ENCODE measurements around the gene MUSK.
A peak's percentile ranks its signal among the peaks of the same experiment; 100 is the strongest.
"Not testable (repeated sequence)": the region's sequence is repeated elsewhere in the genome, so short reads cannot be mapped to it uniquely, and the experiment has no call there.

The MUSK gene

DNA sequence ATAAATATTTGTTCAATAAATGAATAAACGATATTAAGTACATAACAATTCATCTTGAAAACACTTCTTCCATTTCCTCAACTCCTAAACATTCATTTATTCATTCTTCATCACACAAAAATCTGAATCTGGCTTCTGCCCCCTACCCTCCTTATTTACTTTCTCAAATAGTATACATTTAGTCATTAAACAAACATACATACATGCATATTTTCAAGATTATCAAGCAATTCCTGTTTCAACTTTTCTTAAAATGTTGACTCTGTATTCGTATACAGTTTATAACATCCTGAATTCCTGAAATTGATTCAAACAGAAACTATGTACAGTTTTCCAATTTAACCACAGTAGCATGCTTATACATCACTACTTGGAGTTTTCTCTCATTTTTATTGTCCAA is 129.0 kb downstream of the MUSK start:
- Mint-ChIP-seq H3K27me3 (no peaks in the 10 kb centered on the region), H3K4me1 (no peaks in the 10 kb centered on the region), H3K4me3 (no peak overlapping the region), H3K27ac (no peak overlapping the region), H3K9me3 (no peaks in the 10 kb centered on the region), H3K36me3 (ENCODE audit: low read depth) (no peaks in the 10 kb centered on the region)
- no peak for ATAC-seq
- no peak for DNase-seq

DNA sequence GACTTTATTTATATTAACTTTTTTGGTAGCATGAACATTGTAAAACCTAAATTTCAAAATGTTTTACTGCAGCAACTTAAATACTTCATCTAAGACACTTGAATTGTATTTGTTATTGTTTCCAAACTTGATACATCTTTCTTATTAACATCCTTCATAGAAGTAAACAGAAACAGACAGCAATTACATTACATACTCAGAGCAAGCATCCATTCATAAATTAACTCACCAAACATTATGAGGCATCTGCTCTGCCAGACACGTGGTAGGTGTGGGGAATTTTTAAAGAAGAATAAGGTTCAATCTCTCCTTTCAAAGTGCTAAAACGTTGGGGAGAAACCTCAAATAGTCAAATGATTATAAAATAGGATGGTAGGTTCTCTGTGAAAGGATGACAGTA is 130.8 kb downstream of the MUSK start:
- Mint-ChIP-seq H3K4me3 (no peak overlapping the region), H3K9me3 (no peaks in the 10 kb centered on the region), H3K27ac (no peak overlapping the region), H3K4me1 (no peaks in the 10 kb centered on the region), H3K36me3 (ENCODE audit: low read depth) (no peaks in the 10 kb centered on the region), H3K27me3 (no peaks in the 10 kb centered on the region)
- DNase-seq (no peak), ATAC-seq (no peak)

- DNase-seq, result no peak
- Mint-ChIP-seq H3K4me3 (no peak overlapping the region), H3K4me1 (no peaks in the 10 kb centered on the region), H3K27ac (no peak overlapping the region), H3K36me3 (ENCODE audit: low read depth) (no peaks in the 10 kb centered on the region), H3K27me3 (no peaks in the 10 kb centered on the region), H3K9me3 (no peaks in the 10 kb centered on the region)
- ATAC-seq, result no peak
Observed at GRCh38 chr9:110801426-110801825, 132.8 kb downstream of the MUSK start.

- no peaks in the 10 kb centered on the region for H3K36me3 Mint-ChIP-seq (ENCODE audit: low read depth)
- H3K27ac Mint-ChIP-seq, result no peak overlapping the region
- no peak for DNase-seq
- H3K4me3 Mint-ChIP-seq, result no peak overlapping the region
- H3K27me3 Mint-ChIP-seq, result no peaks in the 10 kb centered on the region
- ATAC-seq, result no peak
- no peaks in the 10 kb centered on the region for H3K4me1 Mint-ChIP-seq
- no peaks in the 10 kb centered on the region for H3K9me3 Mint-ChIP-seq
Observed at GRCh38 chr9:110802416-110803035, 133.9 kb downstream of the MUSK start.

- no peaks in the 10 kb centered on the region for H3K4me1 Mint-ChIP-seq
- no peaks in the 10 kb centered on the region for H3K9me3 Mint-ChIP-seq
- DNase-seq (no peak), ATAC-seq (peak; percentile 36)
- H3K27ac Mint-ChIP-seq, result no peak overlapping the region
- H3K36me3 Mint-ChIP-seq (ENCODE audit: low read depth), result no peaks in the 10 kb centered on the region
- H3K27me3 Mint-ChIP-seq, result peaks cover 2% of the 10 kb centered on the region
- no peak overlapping the region for H3K4me3 Mint-ChIP-seq
Observed at GRCh38 chr9:110807956-110808598, 139.5 kb downstream of the MUSK start.

DNA sequence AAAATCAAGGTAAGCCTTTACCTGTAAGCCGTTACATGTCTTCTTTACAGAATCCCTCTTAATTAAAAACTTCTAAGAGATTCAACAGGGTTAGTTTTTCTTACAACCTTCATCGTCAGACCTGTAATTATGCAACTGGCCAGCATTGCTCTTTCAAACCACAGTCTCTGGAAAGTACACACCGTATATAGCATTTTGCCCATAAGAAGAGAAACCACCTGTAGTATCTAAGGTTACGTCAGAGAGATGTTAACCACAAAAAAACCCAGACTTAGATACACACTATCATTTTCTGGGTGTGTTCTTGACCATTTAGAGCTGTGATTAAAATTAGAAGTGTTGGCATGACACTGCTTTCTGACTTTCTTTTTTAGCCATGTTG is 140.0 kb downstream of the MUSK start:
- Mint-ChIP-seq H3K4me1 (no peaks in the 10 kb centered on the region), H3K27ac (no peak overlapping the region), H3K4me3 (no peak overlapping the region), H3K9me3 (peaks cover 4% of the 10 kb centered on the region), H3K36me3 (ENCODE audit: low read depth) (no peaks in the 10 kb centered on the region), H3K27me3 (peaks cover 2% of the 10 kb centered on the region)
- ATAC-seq (peak; percentile 40), DNase-seq (no peak)

DNA sequence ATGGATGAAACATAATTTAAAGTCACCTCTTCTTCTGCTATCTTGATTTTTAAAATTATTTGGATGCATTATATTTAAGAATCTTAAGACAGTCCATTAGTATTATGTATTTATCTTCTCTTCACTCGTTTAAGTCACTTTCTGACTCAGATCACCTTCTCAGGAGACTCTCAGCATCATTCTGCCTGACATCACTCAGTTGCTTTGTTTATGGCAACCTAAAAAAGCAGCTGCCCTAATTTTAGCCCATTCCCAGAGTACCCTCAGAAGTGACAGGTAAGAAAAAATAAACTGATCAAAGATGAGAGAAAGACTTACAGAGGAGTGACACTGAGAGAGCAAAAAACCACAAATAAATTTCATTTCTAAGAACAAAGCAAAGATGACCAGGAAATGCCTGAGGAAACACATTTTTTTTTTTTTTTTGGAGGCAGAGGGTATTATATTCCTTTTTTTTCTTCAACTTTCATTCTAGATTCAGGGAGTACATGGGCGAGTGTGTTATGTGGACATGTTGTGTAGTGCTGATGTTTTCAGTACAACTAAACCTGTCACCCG is 140.5 kb downstream of the MUSK start:
- no peak for ATAC-seq
- Mint-ChIP-seq H3K27me3 (peaks cover 2% of the 10 kb centered on the region), H3K4me1 (no peaks in the 10 kb centered on the region), H3K36me3 (ENCODE audit: low read depth) (no peaks in the 10 kb centered on the region), H3K4me3 (no peak overlapping the region), H3K27ac (no peak overlapping the region), H3K9me3 (peaks cover 7% of the 10 kb centered on the region)
- no peak for DNase-seq

DNA sequence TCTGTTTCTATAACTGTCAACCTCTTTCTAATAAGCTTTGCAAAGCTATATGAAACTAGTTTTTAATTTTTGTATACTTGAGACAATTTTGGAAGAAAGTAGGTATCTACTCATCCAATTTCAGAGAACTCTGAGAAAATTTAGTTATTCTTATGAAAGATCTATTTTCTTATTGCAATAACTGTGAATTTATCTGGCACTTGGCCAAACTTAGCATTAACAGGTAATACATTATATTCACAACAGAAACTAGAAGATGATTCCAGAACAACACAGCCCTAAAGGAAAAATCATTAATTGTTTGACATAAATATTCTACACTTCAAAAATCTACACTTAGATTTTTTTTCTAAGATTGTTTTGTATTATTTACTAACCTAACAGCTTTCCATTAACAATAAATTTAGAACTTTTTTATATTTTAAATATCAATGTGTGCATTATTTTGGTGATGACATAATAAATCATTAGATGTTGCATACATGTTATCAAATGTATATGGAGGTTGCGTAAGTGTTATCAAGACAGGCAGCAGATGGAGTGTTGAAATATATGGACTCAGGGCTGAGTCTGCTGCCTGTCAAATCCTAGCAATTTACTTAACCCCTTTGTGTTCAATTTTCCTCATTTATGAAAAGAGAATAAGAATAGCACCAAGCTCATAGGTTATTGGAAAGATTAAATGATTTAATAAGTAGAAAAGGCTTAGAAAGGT is 141.8 kb downstream of the MUSK start:
- H3K36me3 Mint-ChIP-seq (ENCODE audit: low read depth), result no peaks in the 10 kb centered on the region
- no peak overlapping the region for H3K27ac Mint-ChIP-seq
- DNase-seq (no peak), ATAC-seq (no peak)
- H3K4me1 Mint-ChIP-seq, result no peaks in the 10 kb centered on the region
- peaks cover 7% of the 10 kb centered on the region for H3K9me3 Mint-ChIP-seq
- peaks cover 2% of the 10 kb centered on the region for H3K27me3 Mint-ChIP-seq
- no peak overlapping the region for H3K4me3 Mint-ChIP-seq

DNA sequence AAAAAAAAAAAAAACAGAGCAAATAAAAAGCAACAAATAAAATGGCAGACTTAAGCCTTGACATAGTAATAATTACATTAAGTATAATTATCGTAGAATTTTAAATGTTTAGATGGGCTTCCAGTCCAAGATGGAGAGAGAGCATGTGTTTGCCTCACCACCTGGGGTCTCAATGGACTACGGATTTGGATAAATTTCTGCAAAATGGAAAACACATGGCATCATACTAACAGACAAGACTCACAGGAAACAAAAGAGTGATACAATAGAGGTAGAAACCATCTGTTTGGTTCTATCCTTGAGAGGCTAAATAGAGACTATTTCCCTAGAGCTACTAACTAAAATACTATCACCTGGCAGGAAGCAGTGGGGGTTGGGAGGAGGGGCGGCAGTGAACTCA is 144.3 kb downstream of the MUSK start:
- DNase-seq (no peak), ATAC-seq (no peak)
- Mint-ChIP-seq H3K4me1 (no peaks in the 10 kb centered on the region), H3K9me3 (peaks cover 7% of the 10 kb centered on the region), H3K27ac (no peak overlapping the region), H3K27me3 (peaks cover 2% of the 10 kb centered on the region), H3K36me3 (ENCODE audit: low read depth) (no peaks in the 10 kb centered on the region), H3K4me3 (no peak overlapping the region)

- peaks cover 7% of the 10 kb centered on the region for H3K9me3 Mint-ChIP-seq
- no peak overlapping the region for H3K27ac Mint-ChIP-seq
- H3K4me1 Mint-ChIP-seq, result no peaks in the 10 kb centered on the region
- H3K4me3 Mint-ChIP-seq, result no peak overlapping the region
- H3K36me3 Mint-ChIP-seq (ENCODE audit: low read depth), result no peaks in the 10 kb centered on the region
- H3K27me3 Mint-ChIP-seq, result peaks cover 2% of the 10 kb centered on the region
- ATAC-seq, result no peak
- no peak for DNase-seq
Observed at GRCh38 chr9:110814159-110814558, 145.6 kb downstream of the MUSK start.

GRCh38 chr9:110815361-110815760 is 146.8 kb downstream of the MUSK start:
- no peak overlapping the region for H3K27ac Mint-ChIP-seq
- H3K9me3 Mint-ChIP-seq, result peaks cover 7% of the 10 kb centered on the region
- H3K4me1 Mint-ChIP-seq, result no peaks in the 10 kb centered on the region
- ATAC-seq (no peak), DNase-seq (no peak)
- no peaks in the 10 kb centered on the region for H3K27me3 Mint-ChIP-seq
- H3K4me3 Mint-ChIP-seq, result no peak overlapping the region
- no peaks in the 10 kb centered on the region for H3K36me3 Mint-ChIP-seq (ENCODE audit: low read depth)

DNA sequence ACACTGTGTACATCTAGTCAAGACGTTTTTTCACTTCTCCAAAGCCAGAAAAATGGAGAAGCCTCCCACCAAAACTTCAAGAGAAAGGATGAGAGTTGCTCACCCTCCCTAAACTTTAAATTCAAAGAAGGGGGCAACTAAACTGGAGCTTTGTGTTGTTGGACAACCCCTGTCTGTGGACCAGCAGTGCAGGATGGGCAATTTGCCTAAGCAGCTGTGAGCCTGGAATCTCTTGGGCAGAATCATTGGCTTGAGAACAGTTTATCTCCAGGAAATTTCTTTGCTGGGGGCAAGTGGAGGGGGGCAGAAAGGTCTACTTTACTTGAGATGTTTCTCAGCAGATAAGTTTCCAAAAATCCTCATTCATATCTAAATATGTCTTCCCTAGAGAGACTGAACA is 151.8 kb downstream of the MUSK start:
- ATAC-seq (no peak), DNase-seq (no peak)
- no peaks in the 10 kb centered on the region for H3K4me1 Mint-ChIP-seq
- H3K4me3 Mint-ChIP-seq, result no peak overlapping the region
- H3K27me3 Mint-ChIP-seq, result no peaks in the 10 kb centered on the region
- no peaks in the 10 kb centered on the region for H3K36me3 Mint-ChIP-seq (ENCODE audit: low read depth)
- peaks cover 12% of the 10 kb centered on the region for H3K9me3 Mint-ChIP-seq
- H3K27ac Mint-ChIP-seq, result no peak overlapping the region

- Mint-ChIP-seq H3K27ac (no peak overlapping the region), H3K9me3 (peaks cover 12% of the 10 kb centered on the region), H3K27me3 (no peaks in the 10 kb centered on the region), H3K36me3 (ENCODE audit: low read depth) (no peaks in the 10 kb centered on the region), H3K4me1 (no peaks in the 10 kb centered on the region), H3K4me3 (no peak overlapping the region)
- ATAC-seq, result no peak
- no peak for DNase-seq
Observed at GRCh38 chr9:110821064-110821463, 152.5 kb downstream of the MUSK start.

DNA sequence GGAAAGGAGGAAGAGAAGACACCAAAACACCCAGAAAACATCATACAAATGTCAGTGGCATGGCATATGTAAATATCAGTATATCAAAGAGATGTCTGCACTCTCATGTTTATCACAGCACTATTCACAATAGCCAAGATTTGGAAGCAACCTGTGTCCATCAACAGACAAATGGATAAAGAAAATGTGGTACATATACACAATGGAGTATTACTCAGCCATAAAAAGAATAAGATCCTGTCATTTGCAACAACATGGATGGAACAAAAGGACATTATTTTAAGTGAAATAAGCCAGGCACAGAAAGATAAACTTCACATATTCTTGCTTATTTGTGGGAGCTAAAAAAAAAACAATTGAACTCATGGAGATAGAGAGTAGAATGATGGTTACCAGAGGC is 156.5 kb downstream of the MUSK start:
- DNase-seq; H3K4me1 Mint-ChIP-seq; H3K36me3 Mint-ChIP-seq (ENCODE audit: low read depth); H3K27me3 Mint-ChIP-seq; H3K4me3 Mint-ChIP-seq; ATAC-seq; H3K27ac Mint-ChIP-seq: not testable (repeated sequence)
- peaks cover 12% of the 10 kb centered on the region for H3K9me3 Mint-ChIP-seq

DNA sequence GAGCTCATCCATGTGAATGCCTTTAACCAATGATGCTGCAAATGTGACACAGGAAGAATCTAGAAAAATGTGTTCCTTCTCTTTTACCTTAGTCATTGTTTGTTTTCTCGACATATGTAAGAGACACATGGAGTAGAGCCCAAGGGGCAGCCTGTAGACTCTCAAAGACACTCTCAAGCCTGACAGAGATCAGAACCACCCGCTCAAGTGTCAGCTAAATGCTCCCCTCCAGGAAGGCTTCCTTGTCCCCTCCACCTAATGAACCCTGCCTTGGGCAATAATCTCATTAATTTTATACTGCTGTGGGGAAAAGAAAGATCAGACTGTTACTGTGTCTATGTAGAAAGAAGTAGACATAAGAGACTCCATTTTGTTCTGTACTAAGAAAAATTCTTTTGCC is 157.4 kb downstream of the MUSK start:
- no peak overlapping the region for H3K27ac Mint-ChIP-seq
- H3K9me3 Mint-ChIP-seq, result peaks cover 12% of the 10 kb centered on the region
- no peak overlapping the region for H3K4me3 Mint-ChIP-seq
- ATAC-seq (no peak), DNase-seq (no peak)
- no peaks in the 10 kb centered on the region for H3K4me1 Mint-ChIP-seq
- H3K27me3 Mint-ChIP-seq, result no peaks in the 10 kb centered on the region
- no peaks in the 10 kb centered on the region for H3K36me3 Mint-ChIP-seq (ENCODE audit: low read depth)
